HS-5 (cell line): Measurements from ENCODE around the gene HMCN2.
"Not testable (repeated sequence)": the region's sequence is repeated elsewhere in the genome, so short reads cannot be mapped to it uniquely, and the experiment has no call there.

Source experiments
- DNase-seq: peaks from one replicate; pipeline ENCODE4 v3.0.0-alpha.2; 2012; ENCODE audit warnings: low read depth

Gene HMCN2

DNA sequence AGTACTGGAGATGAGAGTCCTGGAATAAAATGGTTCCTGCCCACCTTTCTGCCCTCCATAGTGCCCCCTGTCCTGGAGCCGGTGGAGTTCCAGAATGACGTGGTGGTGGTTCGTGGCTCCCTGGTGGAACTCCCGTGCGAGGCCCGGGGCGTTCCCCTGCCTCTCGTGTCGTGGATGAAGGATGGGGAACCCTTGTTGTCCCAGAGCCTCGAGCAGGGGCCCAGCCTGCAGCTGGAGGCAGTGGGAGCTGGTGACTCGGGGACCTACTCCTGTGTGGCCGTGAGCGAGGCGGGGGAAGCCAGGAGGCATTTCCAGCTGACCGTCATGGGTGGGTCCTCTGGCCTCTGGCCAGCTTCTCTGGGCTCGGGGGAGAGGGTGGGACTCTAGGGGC, 128.1 kb downstream of the HMCN2 start:
- DNase-seq, result no peak

DNA sequence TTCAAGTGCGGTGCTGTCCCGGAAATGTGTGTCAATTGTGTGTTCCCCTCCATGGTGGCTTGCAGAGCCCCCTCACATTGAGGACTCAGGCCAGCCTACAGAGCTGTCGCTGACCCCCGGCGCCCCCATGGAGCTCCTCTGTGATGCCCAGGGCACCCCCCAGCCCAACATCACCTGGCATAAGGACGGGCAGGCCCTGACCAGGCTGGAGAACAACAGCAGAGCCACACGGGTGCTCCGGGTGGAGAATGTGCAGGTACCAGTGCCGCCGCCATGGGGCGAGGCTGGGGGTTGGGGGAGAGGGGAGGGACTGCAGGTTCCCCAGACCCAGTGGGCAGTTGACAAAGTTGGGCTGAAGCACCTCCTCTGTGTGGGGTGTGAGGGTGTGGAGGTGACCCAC, 128.8 kb downstream of the HMCN2 start:
- no peak for DNase-seq

DNA sequence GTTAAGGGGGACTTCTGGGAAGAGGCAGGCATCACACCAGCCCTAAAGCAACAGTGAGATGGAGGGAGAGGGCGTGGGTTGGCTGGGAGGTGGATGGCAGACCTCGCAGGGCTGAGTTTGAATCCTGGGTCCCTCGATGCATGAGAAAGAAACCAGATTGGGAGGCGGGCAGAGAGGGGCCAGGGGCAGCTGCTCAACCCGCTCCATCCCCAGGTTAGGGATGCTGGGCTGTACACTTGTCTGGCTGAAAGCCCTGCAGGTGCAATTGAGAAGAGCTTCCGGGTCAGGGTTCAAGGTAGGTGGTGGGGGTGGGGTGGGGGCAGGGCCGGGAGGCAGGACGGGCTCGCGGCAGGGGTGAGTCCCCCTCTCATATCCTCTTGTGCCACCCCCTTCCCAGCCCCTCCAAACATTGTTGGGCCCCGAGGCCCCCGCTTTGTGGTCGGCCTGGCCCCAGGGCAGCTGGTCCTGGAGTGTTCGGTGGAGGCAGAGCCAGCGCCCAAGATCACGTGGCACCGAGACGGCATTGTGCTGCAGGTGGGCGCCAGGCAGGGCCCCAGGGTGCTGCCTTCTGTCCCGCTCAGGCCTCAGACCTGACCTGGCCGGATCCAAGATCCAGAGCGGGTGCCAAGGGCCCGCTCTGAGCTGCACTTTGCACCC, 129.4 kb downstream of the HMCN2 start:
- no peak for DNase-seq

DNA sequence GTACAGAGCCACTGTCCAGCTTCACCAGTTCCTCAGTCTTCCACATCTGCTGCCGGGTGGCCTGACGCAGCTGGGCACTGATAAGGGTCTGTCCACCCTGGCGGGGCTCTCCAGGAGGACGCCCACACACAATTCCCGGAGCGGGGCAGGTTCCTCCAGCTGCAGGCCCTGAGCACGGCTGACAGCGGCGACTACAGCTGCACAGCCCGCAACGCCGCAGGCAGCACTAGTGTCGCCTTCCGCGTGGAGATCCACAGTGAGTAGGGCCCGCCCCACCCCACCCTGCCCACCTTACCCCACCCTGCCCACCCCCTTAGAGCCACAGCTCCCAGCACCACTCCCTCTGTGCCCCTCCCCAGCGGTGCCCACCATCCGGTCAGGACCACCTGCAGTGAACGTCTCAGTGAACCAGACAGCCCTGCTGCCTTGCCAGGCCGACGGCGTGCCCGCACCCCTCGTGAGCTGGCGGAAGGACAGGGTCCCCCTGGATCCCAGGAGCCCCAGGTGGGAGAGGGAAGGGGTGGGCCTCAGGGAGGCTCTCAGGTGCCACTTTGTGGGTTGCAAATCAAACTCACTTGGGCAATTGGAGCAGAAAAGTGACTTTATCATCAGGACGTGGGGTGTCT, 130.4 kb downstream of the HMCN2 start:
- no peak for DNase-seq

DNA sequence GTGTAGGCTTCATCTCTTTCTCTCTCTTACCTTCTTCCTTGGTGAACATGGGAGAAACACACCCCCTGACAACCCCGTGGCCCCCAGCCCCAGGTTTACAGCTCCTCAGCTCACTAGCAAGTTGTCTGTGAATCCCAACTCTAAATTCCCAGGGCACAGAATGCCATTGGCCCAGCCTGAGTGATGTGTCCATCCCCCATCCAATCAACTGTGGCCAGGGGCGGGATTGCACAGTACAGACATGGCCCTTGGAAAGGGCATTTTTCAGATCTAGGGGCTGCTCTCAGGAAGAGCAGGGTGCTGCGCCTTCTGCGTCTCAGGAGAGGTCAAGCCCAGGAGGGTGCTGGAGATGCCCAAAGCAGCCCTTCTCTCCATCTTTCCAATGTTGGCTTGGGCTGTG, 131.0 kb downstream of the HMCN2 start:
- DNase-seq, result no peak

DNA sequence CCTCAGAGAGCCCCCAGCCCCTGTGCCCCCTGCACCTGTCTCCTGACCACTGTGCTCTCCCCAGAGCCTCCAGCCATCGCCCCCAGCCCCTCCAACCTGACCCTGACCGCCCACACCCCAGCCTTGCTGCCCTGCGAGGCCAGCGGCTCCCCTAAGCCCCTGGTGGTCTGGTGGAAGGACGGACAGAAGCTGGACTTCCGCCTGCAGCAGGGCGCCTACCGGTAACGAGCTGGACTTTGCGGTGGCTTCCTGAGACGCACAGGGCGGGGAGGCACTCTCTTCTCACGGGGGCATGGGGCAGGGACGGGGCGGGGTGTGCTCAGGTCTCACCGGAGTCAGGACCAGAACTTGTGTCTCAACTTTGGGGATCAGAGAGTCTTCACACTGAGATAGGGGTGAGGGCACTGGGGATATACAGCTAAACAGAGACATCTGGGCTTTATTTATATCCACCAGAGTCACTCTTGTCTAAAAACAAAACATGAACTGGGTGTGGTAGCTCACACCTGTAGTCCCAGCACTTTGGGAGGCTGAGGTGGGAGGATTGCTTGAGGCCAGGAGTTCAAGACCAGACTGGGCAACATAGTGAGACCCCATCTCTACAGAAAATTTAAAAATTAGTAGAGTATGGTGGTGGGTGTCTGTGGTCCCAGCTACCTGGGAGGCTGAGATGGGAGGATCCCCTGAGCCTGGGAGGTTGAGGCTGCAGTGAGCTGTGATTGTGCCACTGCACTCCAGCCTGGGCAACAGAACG, 133.1 kb downstream of the HMCN2 start:
- DNase-seq, result no peak

DNA sequence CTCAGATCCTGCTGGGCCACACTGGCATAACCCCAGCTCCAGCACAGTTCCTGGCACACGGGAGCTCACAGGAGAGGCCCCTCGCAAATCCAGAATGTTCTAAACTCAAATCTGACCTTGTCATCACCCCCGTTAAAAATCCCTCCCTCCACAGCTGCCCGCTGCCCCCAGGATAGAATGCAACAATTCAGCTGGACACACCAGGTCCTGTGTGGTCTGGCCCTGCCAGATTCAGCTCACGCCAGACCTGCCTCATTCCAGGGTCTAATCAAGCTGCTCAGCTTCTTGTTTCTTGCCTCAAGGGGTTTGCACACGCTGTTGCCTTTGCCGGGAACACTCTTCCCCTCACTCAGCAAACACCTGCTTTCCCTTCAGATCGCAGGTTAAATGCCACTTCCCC, 134.2 kb downstream of the HMCN2 start:
- no peak for DNase-seq

DNA sequence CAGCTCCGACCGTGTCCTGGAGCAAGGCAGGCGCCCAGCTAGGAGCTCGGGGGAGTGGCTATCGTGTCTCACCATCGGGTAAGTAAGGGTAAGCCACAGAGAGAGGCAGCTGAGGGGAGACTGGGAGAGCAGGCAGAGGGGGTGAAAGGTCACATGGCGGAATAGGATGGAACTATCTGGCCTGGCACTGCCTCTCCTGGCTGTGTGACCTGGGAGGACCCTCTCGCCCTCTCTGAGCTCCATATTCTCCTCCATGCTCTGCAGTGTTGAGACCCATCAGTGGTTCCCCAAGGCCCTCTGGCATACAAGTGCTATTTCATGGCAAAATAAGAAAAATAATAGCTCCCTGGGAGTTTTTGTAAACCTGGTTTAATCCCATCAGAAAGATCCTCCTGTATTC, 135.3 kb downstream of the HMCN2 start:
- no peak for DNase-seq

DNA sequence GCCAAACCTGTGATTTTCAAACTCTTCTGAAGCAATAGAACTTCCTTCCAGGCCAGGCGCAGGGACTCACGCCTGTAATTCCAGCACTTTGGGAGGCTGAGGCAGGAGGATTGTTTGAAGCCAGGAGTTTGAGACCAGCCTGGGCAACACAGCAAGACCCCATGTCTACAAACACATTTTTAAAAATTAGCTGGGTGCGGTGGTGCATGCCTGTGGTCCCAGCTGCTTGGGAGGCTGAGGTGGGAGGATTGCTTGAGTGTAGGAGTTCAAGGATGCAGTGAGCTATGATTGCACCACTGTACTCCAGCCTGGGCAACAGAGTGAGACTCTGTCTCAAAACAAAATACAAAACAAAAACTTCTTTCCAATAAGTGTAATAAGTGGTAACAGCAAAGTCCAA, 136.2 kb downstream of the HMCN2 start:
- not testable (repeated sequence) for DNase-seq

DNA sequence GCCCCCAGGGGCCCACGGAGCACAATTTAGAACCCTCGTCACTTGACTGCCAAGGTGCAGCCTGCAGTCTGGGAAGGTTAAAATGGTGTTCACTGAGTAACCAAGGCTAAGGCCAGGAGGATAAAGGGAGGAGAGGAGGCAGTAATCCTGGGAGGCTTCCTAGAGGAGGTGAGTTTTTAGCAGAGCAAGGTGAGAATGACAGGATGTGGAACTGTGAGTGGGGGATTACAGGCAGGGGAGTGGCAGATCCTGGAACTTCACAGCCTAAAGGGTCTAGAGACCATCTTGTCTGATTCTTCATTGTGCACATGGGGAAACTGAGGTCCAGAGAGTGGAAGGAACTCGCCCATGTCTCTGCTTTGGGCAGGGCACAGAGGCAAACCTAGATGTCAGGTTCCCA, 136.7 kb downstream of the HMCN2 start:
- no peak for DNase-seq

DNA sequence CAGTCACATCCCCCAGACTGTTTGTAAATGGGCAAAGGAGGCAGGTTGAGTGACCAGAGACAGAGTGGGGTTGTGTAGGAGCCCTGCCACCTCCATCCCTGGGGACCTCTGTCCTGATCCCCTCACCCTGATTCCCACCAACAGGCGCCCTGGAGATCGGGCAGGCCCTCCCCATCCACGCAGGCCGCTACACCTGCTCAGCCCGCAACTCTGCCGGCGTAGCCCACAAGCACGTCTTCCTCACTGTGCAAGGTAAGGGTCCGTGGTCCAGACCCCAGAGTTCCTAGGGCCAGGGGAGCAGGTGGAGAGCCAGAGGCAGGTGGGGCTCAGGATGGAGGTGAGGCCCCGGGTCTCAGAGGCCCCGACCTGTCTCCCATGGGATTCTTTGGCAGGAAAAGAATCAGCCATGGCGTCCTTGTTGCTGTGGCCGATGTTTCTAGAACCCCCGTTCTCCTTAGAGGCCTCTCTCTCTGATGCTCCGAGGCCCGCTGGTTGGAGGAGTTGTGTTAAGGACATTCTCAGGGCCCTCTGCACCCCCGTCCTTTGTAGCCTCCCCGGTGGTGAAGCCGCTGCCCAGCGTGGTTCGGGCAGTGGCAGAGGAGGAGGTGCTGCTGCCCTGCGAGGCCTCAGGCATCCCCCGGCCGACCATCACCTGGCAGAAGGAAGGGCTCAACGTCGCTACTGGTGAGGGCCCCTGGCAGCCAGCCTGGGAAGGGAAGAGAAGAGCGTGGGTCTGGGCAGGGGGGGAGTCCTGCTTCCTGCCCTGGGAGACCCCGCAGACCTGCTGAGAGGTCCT, 137.3 kb downstream of the HMCN2 start:
- DNase-seq, result no peak

DNA sequence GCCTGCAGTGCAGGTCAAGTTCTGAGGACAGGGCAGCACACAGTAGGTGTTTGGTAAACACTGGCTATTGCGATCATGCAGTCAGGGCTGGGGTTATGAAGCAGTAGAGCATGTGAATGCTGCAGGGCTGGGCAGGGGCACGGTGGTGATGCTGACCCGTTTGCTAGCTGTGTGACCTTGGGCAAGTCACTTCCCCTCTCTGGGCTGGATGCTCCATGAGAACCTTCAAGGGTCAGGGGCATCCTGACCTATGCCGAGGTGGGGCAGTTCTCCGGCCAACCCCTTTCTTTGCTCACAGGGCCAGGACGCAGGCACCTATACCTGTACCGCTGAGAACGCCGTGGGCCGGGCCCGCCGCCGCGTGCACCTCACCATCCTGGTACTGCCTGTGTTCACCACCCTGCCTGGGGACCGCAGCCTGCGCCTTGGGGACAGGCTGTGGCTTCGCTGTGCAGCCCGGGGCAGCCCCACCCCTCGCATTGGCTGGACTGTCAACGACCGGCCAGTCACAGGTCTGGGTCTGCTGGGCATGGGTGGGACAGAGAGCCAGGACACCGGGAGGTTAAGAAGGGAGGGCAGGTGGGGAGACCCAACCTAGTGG, 140.2 kb downstream of the HMCN2 start:
- DNase-seq, result no peak

DNA sequence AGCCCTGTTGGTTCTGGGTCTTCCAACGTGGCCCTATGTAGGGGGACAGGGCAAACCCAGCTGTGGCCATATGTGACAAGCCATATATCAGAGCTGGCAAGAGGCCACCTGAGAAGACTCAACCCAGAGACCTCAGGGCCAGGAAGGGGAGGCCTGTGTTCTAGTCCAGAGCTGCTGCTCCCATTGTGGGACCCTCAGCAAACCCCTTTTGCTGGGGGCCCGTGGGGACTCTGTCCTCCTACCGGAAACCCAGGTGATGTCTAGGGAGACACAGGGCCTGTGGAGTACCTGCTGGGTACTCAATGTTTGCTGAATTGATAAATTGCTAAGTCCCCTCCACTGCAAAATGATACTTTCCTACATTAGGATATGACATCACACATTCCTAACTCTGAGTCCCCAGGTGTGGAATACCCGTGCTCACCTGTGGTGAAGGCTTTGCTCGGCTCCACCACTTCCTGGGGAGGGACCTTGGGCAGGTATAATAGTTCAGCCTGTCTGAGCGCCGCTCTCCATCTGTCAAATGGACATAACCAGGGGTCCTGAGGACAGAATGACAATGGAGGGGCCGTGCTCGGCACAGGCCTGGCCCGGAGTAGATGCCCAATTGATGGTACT, 140.8 kb downstream of the HMCN2 start:
- no peak for DNase-seq

DNA sequence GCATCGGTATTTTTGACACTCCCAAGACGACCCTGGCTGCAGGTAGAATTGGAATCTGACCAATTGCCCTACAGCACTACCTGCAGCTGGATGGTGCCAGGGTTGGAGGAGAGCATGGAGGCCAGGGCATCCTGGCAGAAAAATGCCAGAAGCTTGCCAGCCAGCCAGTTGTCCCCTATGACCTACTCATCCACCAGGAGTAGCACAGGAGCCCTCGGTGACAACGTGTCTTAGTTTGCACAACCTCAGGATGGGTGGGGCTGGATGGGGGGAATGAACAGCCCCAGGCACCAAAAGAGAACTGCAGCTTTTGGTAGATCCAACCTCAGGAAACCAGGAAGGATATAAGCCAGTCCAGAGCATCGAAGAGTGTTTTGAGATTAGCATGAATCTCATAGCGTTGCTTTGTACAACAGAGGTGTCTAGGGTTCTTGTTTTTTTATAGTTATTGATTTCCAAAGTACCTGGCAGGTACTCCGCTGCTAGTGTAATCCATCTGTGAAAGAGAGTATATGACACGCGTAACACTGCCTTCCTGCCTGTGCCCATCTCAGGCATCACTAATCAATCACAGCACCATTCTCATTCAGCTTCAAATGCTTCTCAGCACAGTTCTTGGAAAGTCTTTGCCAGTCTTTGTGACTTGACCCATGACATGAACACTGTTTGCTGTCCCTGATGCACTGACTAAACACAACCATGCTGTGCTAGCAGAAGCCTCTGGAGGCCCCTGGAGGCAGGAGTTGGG, 142.5 kb downstream of the HMCN2 start:
- DNase-seq, result no peak

DNA sequence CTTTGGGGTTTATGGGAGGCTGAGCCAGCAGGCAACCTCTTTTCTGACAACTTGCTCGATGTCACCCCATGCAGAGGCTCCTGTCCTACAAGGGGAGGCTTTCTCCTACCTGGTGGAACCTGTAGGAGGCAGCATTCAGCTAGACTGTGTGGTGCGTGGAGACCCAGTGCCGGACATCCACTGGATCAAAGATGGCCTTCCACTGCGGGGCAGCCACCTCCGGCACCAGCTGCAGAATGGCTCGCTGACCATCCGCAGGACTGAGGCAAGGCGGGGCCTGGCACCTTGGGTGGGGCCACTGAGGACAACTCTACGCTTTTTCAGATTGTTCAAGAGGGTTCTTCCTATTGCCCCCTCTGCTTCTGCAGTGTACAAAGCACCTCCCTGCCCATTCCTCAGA, 143.1 kb downstream of the HMCN2 start:
- DNase-seq, result no peak

DNA sequence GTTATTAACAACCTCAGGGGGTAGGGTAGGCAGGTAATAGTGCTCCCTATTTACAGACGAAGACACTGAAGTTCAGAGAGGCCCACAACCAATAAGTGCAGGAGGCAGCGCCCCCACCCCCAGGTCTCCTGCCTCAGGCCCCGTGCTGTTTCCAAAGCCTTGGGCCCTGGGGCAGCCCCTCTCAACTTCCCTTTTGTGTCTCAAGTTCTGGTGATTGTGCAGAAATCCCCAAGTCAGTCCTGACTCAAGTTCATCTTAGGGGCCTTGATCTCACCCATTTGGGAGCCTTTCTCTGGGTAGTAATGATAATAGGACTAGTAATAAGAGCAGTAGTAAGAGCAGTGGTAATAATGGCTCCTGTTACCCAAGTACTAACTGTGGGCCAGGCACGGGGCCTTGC, 143.7 kb downstream of the HMCN2 start:
- no peak for DNase-seq

DNA sequence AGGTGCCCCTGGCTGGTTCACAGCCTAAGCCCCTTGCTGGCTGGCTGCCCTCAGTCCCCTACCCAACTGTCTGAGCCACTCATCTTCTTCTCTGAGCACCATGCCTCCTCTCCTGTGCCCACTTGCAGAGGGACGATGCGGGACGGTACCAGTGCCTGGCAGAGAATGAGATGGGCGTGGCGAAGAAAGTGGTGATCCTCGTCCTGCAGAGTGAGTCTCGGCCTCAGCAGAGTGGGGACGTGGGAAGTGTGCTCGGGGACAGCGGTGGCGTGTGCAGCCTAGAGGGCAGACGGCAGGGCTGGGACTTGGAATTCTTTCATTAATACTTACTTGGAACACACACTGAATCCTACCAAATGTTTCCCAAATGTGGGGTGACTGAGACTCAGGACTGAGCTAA, 144.9 kb downstream of the HMCN2 start:
- no peak for DNase-seq

DNA sequence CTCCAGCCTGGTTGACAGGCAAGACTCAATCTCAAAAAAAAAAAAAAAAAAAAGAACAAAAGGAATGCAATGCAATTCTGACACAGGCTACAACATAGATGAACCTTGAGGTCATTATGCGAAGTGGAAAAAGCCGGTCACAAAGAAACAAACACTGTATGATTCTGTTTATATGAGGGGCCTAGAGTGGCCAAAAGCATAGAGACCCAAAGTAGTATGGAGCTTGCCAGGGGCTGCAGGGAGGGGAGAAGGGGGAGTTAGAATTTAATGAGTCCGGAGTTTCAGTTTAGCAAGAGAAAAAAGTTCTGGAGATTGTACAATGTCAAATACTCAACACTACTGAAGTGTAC, 146.0 kb downstream of the HMCN2 start:
- no peak for DNase-seq

DNA sequence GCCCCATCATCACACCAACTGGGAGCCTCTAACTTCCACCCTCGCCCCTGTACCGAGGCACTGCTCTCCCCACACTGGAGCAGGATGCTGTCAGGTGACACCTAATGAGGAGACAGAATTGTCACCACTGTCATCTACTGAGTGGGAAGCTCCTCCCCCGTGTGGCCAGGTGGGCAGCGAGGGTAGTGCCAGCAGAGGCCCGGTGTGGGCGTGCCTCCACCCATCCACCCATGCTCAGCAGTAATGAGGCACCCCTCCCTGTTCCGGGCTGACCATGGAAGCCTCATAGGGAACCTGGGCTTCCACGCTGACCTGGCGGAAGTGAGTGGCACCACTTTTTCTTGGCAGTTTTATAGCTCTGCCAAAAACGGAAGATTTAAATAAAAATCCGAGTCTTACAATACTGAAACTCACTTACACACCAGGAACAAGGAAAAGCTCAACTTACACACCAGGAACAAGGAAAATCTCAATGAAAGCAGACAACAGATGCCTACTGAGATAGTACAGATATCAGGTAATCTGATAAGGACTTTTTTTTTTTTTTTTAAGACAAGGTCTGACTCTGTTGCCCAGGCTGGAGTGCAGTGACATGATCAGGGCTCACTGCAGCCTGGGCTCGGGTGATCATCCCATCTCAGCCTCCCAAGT, 148.6 kb downstream of the HMCN2 start:
- no peak for DNase-seq

DNA sequence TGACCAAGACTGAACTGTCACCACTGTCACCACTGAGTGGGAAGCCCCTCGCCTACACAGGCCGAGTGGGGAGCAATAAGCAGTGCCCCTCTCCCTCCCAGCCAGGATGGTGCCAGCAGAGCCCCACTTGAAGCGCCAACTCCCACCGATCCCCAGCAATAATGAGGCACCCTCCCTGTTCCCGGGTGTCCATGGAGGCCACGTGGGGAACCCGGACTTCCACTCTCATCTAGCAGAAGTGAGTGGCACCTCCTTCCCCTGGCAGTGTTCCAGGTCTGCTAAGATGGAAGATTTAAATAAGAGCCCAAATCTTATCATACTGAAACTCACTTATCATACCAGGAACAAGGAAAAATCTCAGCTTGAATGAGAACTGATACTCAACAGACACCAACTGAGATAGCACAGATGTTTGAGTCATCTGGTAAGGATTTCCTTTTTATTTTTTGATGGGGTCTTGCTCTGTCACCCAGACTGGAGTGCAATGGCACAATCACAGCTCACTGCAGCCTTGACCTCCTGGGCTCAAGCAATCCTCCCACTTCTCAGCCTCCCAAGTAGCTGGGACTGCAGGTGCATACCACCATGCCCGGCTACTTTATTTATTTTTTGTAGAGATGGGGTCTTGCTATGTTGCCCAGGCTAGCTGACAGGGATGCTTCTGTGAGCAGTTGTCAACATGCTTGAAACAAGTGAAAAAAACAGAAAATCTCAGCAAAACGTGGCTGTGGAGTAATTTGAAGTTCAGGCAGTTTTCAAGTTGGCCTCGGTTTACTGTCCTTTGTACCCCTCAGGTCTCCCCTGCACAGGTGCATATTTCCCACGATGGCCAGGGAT, 149.6 kb downstream of the HMCN2 start:
- no peak for DNase-seq
